B cell (primary cell): ENCODE results near the gene PRKAR1A. TPM values are rescaled to one million over a fixed set of nuclear protein-coding genes. Genes with fewer than 3 reads are reported as not detected.

ENCODE experiments used
- ATAC-seq: fragments of 200-7000 bp; cut with Tn5 transposase; one replicate; pipeline ENCODE4 v1.10.0; 2021; ENCODE audit warnings: low read depth, mild to moderate bottlenecking, moderate number of reproducible peaks, moderate library complexity
- CTCF ChIA-PET: fragments of 350-600 bp; sonication (Branson Sonifier 250); formaldehyde crosslinking; loops from one replicate; lab custom pipeline; 2021; ENCODE audit warnings: antibody characterized with exemption, inconsistent platforms; lab: Charles Lee
- POLR2A ChIA-PET: fragments of 350-600 bp; sonication (Branson Sonifier 250); formaldehyde crosslinking; loops from one replicate; lab custom pipeline; 2021; ENCODE audit warnings: antibody characterized with exemption; lab: Charles Lee
- DNase-seq: peaks from one replicate; pipeline ENCODE4 v3.0.0; 2013
- H2AFZ ChIP-seq: 2 replicates; pipeline ENCODE4 v1.6.1; 2012; ENCODE audit warnings: mild to moderate bottlenecking, low read depth, low read length; ENCODE audit not compliant: insufficient read depth, poor library complexity, severe bottlenecking
- H3K27ac ChIP-seq, 2 donors: 1 replicate in 1 of 2; 2 replicates in 1 of 2; pipeline ENCODE4 v1.5.1; 2012 to 2013; ENCODE audit warnings: low read length in 2 of 2, mild to moderate bottlenecking in 2 of 2, moderate library complexity in 1 of 2
- H3K27me3 ChIP-seq, 4 experiments: fragments of 200-600 bp in 1 of 4; sonication (generic) in 1 of 4; replicated peaks in 1 of 4; 1 replicate in 2 of 4; 2 replicates in 2 of 4; pipeline versions ENCODE4 v1.6.1 to v1.7.0; 2013 to 2016; ENCODE audit warnings: low read length in 3 of 4, mild to moderate bottlenecking in 2 of 4, mixed read lengths in 1 of 4, moderate library complexity in 1 of 4; ENCODE audit not compliant: insufficient read depth in 4 of 4, control insufficient read depth in 3 of 4; ENCODE audit errors: control extremely low read depth in 1 of 4
- H3K36me3 ChIP-seq, 2 experiments: replicated peaks in 1 of 2; 1 replicate in 1 of 2; 2 replicates in 1 of 2; pipeline versions ENCODE4 v1.6.1 to v1.7.1; 2013; ENCODE audit warnings: low read length in 1 of 2; ENCODE audit not compliant: insufficient read depth in 2 of 2, control insufficient read depth in 1 of 2; ENCODE audit errors: control extremely low read depth in 1 of 2, extremely low read depth in 1 of 2
- H3K4me1 ChIP-seq, 2 donors: fragments of 200-600 bp in 1 of 2; sonication (generic) in 1 of 2; 1 replicate in 1 of 2; 2 replicates in 1 of 2; pipeline versions ENCODE4 v1.5.1 to v1.6.1; 2013 to 2017; ENCODE audit warnings: low read length in 2 of 2; ENCODE audit not compliant: control insufficient read depth in 2 of 2, insufficient read depth in 2 of 2
- H3K4me2 ChIP-seq: replicated peaks from 2 replicates; pipeline ENCODE3; 2012; ENCODE audit warnings: mild to moderate bottlenecking, low read depth, low read length; ENCODE audit not compliant: poor library complexity, severe bottlenecking
- H3K4me3 ChIP-seq, 5 experiments: fragments of 200-600 bp in 1 of 5; sonication (generic) in 1 of 5; 1 replicate in 3 of 5; 2 replicates in 2 of 5; pipeline versions ENCODE4 v1.5.1 to v1.7.0; 2011 to 2016; ENCODE audit warnings: low read length in 4 of 5, mild to moderate bottlenecking in 4 of 5, low read depth in 2 of 5, control low read depth in 1 of 5, moderate library complexity in 1 of 5; ENCODE audit not compliant: insufficient read depth in 1 of 5; ENCODE audit errors: control extremely low read depth in 1 of 5, extremely low read depth in 1 of 5
- H3K79me2 ChIP-seq: fragments of 200-600 bp; sonication (generic); one replicate; pipeline ENCODE4 v1.6.0; 2016; ENCODE audit warnings: low read length; ENCODE audit not compliant: control insufficient read depth, insufficient read depth
- H3K9ac ChIP-seq: fragments of 200-600 bp; sonication (generic); 2 replicates; pipeline ENCODE4 v1.6.1; 2017; ENCODE audit warnings: mild to moderate bottlenecking, low read length, moderate library complexity
- H3K9me3 ChIP-seq, 3 donors: one replicate each; pipeline versions ENCODE4 v1.6.1 to v1.7.1; 2013; ENCODE audit warnings: low read length in 2 of 3; ENCODE audit not compliant: control insufficient read depth in 2 of 3, insufficient read depth in 1 of 3; ENCODE audit errors: control extremely low read depth in 1 of 3
- H4K20me1 ChIP-seq: 2 replicates; pipeline ENCODE4 v1.6.0; 2012; ENCODE audit warnings: mild to moderate bottlenecking, low read length; ENCODE audit not compliant: insufficient read depth, control insufficient read depth, poor library complexity, severe bottlenecking
- H3K27ac Mint-ChIP-seq: one replicate; pipeline ENCODE4 v1.8.0; 2021; ENCODE audit warnings: mixed read lengths
- H3K27me3 Mint-ChIP-seq: one replicate; pipeline ENCODE4 v1.8.0; 2021; ENCODE audit warnings: mixed read lengths
- H3K4me1 Mint-ChIP-seq: one replicate; pipeline ENCODE4 v1.8.0; 2021; ENCODE audit warnings: mixed read lengths
- H3K4me3 Mint-ChIP-seq: one replicate; pipeline ENCODE4 v1.8.0; 2021; ENCODE audit warnings: mixed read lengths
- H3K9me3 Mint-ChIP-seq: one replicate; pipeline ENCODE4 v1.8.0; 2022; ENCODE audit warnings: mixed read lengths; ENCODE audit not compliant: insufficient read depth
- CTCF ChIP-seq: fragments of 200-600 bp; IDR thresholded peaks from one replicate; pipeline ENCODE4 v1.8.0; 2022; ENCODE audit warnings: antibody characterized with exemption, mild to moderate bottlenecking
- EZH2 ChIP-seq: IDR thresholded peaks from 2 replicates; pipeline ENCODE4 v1.6.1; 2012; ENCODE audit warnings: borderline replicate concordance, low read depth, mild to moderate bottlenecking, moderate library complexity, low read length; ENCODE audit not compliant: insufficient read depth, poor library complexity, severe bottlenecking
- WGBS: methylation state at CpG from one replicate; pipeline ENCODE4 v1.1.5; 2013; ENCODE audit warnings: missing lambda C conversion rate; ENCODE audit not compliant: insufficient coverage; 5-methylcytosine and 5-hydroxymethylcytosine counted together
- intact Hi-C: fragments of 100-400 bp; cut with micrococcal nuclease; formaldehyde crosslinking; loops from one replicate; pipeline ENCODE4 v1.10.0; 2022
- polyA plus RNA-seq: library from polyadenylated mRNA; depleted of rRNA; stranded (reverse); fragments of >200 nt; gene quantifications from 2 replicates; pipeline ENCODE4 v1.2.3, GENCODE V29; 2012
- total RNA-seq, 2 donors: library from RNA; stranded (reverse); fragments of 120-200 nt in 1 of 2; gene quantifications; 1 replicate in 1 of 2; 2 replicates in 1 of 2; pipeline versions ENCODE4 v1.2.3 to v1.2.4, GENCODE V29; 2013 to 2022

Gene PRKAR1A
- total and polyA plus RNA-seq, 2 donors (not counting 1 experiment from before 2014, with no cell fraction given): 63.1 to 296 TPM

- intact Hi-C loops: no loop called here
- H3K27me3 ChIP-seq: peaks cover 0 to 7% (median under 1%) of the 10 kb centered on the region in 4 experiments
- no peak overlapping the region for H3K27ac ChIP-seq
- peaks cover 0 to 4% (median 0%) of the 10 kb centered on the region in 3 donors for H3K9me3 ChIP-seq
- H3K79me2 ChIP-seq: no peaks in the 10 kb centered on the region
- DNase-seq (no peak), ATAC-seq (no peak)
- Mint-ChIP-seq H3K27me3 (peaks cover 27% of the 10 kb centered on the region), H3K4me1 (no peaks in the 10 kb centered on the region), H3K9me3 (no peaks in the 10 kb centered on the region), H3K27ac (no peak overlapping the region), H3K4me3 (no peak overlapping the region)
- no peaks in the 10 kb centered on the region for H3K4me1 ChIP-seq
- no peak for TF ChIP-seq CTCF
- no peak for TF ChIP-seq EZH2
- no peak overlapping the region for H2AFZ ChIP-seq
- ChIA-PET POLR2A (no interaction called here), CTCF (no interaction called here)
- H3K36me3 ChIP-seq: no peaks in the 10 kb centered on the region
- H4K20me1 ChIP-seq: no peaks in the 10 kb centered on the region
- WGBS: 50% methylated on average over 1 of the region's 1 CpG
- H3K4me2 ChIP-seq: no peak overlapping the region
- H3K4me3 ChIP-seq: no peak overlapping the region
- no peak overlapping the region for H3K9ac ChIP-seq
These were observed 76.1 kb downstream of the PRKAR1A start for GRCh38 chr17:68588362-68588761.

- ATAC-seq (no peak), DNase-seq (no peak)
- H3K4me1 Mint-ChIP-seq: no peaks in the 10 kb centered on the region
- TF ChIP-seq CTCF (no peak), EZH2 (no peak)
- H3K27ac ChIP-seq: no peak overlapping the region
- ChIA-PET CTCF (no interaction called here), POLR2A (no interaction called here)
- no peak overlapping the region for H3K9ac ChIP-seq
- H3K27me3 Mint-ChIP-seq: peaks cover 31% of the 10 kb centered on the region
- intact Hi-C loops: no loop called here
- no peaks in the 10 kb centered on the region for H3K79me2 ChIP-seq
- H3K4me3 ChIP-seq: no peak overlapping the region
- 93% methylated on average over 3 of the region's 3 CpGs for WGBS
- H3K36me3 ChIP-seq: no peaks in the 10 kb centered on the region
- no peaks in the 10 kb centered on the region for H4K20me1 ChIP-seq
- H3K4me2 ChIP-seq: no peak overlapping the region
- H3K27ac Mint-ChIP-seq: no peak overlapping the region
- no peaks in the 10 kb centered on the region for H3K4me1 ChIP-seq
- no peaks in the 10 kb centered on the region for H3K9me3 Mint-ChIP-seq
- peaks cover 0 to 4% (median 0%) of the 10 kb centered on the region in 3 donors for H3K9me3 ChIP-seq
- H3K27me3 ChIP-seq: peaks cover 0 to 12% (median 2%) of the 10 kb centered on the region in 4 experiments
- no peak overlapping the region for H3K4me3 Mint-ChIP-seq
- H2AFZ ChIP-seq: no peak overlapping the region
These were observed 76.9 kb downstream of the PRKAR1A start for GRCh38 chr17:68589086-68589485.
